Stimulated activated CD4-positive, alpha-beta T cell treated with anti-CD3 and anti-CD28 coated beads, Interleukin-12 subunit alpha, Interleukin-12 subunit beta, amount 100 ng/mL, for 48 hours (primary cell): ENCODE measurements around the gene RERE.

Experiments used
- DNase-seq, 3 donors: peaks; one replicate each; pipeline ENCODE4 v3.0.0-alpha.2; 2020; ENCODE audit warnings: low read depth in 2 of 3, low spot score in 1 of 3

RERE gene

GRCh38 chr1:8357329-8358101 is 459.9 kb downstream of the RERE start:
- no peak for DNase-seq

DNA sequence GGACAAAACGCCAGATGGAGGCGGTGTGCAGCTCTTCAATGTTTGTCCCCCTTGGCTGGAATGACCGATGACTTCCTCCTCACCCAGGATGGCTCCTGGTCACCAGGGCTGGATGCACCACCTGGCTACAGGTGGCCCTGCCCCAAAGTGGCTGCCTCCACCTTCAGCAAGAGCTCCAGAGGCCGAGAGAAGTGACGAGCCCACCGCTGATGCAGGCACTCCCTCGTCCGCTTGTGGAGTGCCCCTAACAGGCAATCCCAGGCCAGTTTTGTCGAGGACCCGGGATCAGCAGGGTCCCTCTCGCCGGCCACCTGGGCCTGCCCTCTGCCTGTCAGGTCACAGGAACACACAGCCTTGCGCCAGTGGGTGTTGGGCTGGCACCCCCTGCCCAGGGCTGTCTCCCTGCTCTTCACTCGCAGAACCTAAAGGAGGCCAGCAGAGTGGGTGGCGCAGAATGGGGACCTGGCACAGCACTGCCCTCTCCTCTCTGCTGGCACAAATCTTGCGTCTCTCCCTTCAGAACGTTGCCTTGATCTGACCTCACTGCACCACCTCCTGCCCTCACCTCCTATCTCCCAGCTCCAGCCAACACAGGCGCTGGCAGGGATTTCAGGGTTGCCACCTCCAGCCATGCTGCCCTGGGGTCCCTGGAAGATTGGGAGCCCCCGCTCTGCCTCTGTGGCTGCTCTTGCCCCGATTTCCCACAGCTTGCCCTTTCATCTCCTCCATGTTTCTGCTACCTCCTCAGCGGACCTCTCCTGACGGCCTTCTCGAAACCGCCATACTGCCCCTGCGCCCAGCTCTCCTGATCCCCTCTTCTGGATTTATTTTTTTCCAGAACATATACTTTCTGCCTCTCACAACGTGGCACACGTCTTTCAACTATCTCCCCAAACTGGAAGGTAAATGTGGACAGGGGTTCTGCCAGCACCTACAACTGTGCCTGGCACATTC is 460.9 kb downstream of the RERE start:
- no peak for DNase-seq

DNA sequence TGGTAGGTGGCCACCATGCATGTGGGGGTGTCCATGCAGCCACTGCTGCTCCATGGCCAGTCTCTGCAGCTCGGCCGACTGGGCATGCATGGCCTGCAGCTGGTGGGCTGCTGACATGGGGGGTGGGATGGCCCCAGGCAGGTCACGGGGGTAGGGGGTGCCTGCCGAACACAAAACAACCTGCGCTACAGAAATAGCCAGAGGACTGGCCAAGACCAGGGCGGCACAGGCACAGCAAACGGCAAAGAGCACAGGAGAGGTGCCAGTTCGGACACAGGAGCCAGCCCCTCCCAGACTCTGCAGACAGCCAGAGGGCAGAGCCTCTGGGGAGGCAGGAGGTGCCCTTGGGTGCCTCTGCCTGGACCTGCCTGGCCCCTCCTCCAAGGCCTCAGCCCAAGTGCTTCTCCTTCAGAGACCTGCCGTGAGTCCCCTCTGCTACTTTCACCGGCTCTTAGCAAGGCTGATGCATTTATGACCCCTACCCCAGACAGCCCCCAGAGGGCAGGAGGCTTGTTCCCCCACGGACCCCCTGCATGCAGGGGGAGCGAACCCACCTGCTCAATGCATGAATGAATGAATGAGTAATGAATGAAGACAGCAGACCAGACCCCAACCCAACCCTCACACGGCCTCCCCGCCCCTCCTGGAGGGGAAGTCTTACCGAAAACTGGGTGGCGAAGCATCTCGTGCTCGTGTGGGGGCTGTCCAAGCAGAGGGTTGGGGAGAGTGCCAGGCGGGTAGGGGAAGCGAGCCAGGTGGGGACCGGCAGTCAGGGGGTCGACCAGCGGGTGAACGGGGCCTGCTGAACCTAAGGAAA is 461.8 kb downstream of the RERE start:
- no peak for DNase-seq

- DNase-seq: no peak
These were observed 463.4 kb downstream of the RERE start for GRCh38 chr1:8354038-8354437.

DNA sequence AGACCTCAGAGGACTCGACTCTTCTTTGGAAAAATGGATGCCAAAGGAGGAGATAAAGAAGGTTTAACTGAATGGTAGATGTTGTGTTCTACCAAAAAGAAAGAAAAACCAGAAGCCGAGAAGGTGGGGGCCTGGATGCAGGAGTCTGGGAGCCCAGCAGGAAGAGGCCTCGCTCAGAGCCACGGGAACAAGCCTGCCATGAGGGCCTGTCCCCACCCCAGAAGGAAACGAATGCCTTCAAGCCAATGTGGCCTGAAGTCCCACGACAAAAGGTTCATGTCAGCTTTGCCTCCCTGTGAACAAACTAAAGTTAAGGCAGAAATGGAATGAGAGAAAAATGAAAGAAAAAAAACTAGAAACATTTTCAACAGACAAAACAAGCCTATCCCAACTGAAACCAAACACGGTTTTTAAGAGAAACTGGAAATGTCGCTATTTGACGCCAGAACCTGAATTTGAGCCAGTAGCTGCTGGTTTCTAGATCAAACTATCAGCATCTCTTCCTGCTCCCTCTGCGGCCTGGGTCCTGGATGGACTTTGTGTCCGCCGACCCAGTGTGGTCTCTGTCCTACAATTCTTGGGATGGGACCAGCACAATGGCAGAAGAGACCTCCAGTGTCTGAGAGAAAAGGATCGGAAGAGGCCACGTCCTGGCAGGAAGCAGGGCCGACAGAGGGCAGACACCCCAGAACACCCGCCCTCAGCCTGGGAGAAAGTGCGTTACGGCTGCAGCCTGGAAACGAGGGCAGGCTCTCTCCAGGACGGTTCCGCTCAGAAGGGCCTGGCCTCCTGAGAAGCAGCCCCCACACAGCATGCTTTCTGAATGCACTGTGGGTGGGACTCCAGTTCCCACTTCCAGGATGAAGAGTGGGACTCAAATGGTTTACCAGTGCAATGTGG is 464.3 kb downstream of the RERE start:
- DNase-seq: no peak

DNA sequence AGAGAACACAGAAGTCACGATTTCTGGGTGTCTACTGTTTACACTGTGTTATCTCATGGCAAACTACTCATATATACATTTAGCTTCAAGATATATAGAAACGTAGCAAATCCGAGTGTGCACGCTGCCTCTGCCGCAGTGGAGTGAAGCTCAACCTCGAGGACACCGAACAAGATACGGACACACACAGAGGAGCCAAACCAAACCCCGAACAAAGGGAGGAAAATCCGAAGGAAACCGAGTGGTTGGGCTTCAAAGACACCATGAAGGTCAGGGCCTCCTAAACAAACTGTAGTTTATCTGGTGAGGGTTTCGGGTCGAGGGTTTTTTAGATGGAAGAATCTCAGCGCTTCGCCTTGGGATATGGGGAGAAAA is 465.0 kb downstream of the RERE start:
- no peak for DNase-seq

- DNase-seq: no peak
These were observed 465.6 kb downstream of the RERE start for GRCh38 chr1:8351693-8352470.

DNA sequence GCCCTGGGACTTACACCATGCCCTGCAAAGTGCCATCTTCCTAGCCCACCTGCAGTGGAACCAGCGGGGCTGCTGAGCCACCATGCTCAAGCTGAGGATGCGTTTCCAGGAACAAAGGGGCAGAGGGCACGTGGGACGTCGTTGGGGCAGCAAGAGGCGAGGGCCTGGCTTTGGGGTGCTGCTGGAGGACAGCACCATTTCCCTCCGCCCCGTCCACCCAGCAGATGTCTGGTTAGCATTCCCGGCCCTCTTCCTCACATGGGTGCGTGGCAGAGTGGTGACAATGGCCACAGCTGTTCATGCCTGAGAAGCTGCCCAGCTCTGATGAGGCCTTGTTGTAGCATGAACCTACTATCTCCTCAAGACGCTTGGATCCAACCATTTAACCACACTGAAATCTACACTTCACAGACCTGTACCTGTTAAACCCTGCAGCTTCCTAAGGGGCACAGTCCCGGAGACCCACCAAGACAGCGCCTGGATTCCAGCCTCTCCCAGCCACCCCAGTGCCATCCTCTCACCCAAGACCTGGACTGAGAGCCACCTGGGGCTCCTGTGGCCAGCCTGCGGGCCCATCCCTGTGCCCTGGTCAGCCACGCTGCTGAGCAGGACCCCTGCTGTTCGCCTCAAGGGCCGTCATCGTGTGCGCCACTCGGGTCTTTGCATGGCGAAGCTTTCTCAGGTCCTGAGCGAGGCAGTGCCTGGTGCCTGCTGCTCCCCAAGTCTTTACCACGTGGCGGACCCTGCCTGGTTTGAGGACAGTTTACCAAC is 466.3 kb downstream of the RERE start:
- no peak for DNase-seq

- DNase-seq: no peak
These were observed 467.5 kb downstream of the RERE start for GRCh38 chr1:8349961-8350360.

- no peak for DNase-seq
These were observed 468.0 kb downstream of the RERE start for GRCh38 chr1:8349473-8349865.

- peak; percentile 47 to 57 (median 56) for DNase-seq
These were observed 468.5 kb downstream of the RERE start for GRCh38 chr1:8348777-8349472.

GRCh38 chr1:8348047-8348776 is 469.2 kb downstream of the RERE start:
- no peak for DNase-seq

GRCh38 chr1:8347635-8348034 is 469.8 kb downstream of the RERE start:
- DNase-seq: no peak

- DNase-seq: no peak
These were observed 471.6 kb downstream of the RERE start for GRCh38 chr1:8345621-8346415.

DNA sequence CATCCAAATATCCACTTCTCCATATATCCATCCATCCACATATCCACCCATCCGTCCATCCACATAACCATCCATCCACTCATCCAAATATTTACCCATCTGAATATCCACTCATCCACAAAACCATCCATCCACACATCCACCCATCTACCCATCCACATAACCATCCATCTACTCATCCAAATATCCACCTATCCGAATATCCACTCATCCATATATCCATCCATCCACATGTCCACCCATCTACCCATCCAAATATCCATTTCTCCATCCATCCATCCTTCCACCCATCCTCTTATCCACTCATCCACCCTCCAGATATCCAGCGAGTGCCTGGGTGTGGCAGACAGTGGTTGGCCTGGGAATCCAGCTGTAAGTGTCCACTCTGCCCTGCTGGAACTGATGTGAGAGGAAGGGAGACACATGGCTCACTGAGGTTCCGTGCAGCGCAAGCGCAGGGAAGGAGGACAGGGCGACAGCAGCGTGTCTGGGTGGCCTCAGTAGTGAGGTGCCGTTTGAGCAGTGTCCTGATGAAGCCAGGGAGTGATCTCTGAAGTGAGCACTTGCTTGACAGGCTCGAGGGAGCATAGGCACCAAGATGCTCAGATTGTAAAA is 472.4 kb downstream of the RERE start:
- DNase-seq: no peak

- DNase-seq: no peak
These were observed 473.9 kb downstream of the RERE start for GRCh38 chr1:8343464-8344001.
